OCI-LY1 (cell line): ENCODE results near the gene ZSWIM1.

Experiments used
- H2AFZ ChIP-seq: fragments of 200-600 bp; sonication (generic), shearing (Covaris generic); 2 replicates; pipeline ENCODE4 v1.6.0; 2014; ENCODE audit warnings: antibody characterized with exemption, mild to moderate bottlenecking, low read length
- H3F3A ChIP-seq: fragments of 200-600 bp; sonication (generic), shearing (Covaris generic); 2 replicates; pipeline ENCODE4 v1.6.0; 2014; ENCODE audit warnings: mild to moderate bottlenecking, antibody characterized with exemption, low read length, moderate library complexity; ENCODE audit not compliant: insufficient read depth
- H3K27ac ChIP-seq: fragments of 200-600 bp; sonication (generic); 2 replicates; pipeline ENCODE4 v1.5.1; 2014; ENCODE audit warnings: low read length, mixed run types, mild to moderate bottlenecking, low read depth; ENCODE audit not compliant: poor library complexity, severe bottlenecking
- H3K27me3 ChIP-seq: fragments of 200-600 bp; sonication (generic); 2 replicates; pipeline ENCODE4 v1.6.0; 2014; ENCODE audit warnings: antibody characterized with exemption, mild to moderate bottlenecking, low read length, moderate library complexity; ENCODE audit not compliant: insufficient read depth
- H3K36me3 ChIP-seq: fragments of 200-600 bp; sonication (generic); 2 replicates; pipeline ENCODE4 v1.6.1; 2014; ENCODE audit warnings: mild to moderate bottlenecking, antibody characterized with exemption, low read length, moderate library complexity, mixed read lengths; ENCODE audit not compliant: insufficient read depth
- H3K4me1 ChIP-seq: fragments of 200-600 bp; sonication (generic); 2 replicates; pipeline ENCODE4 v1.5.1; 2014; ENCODE audit warnings: mild to moderate bottlenecking, low read length, moderate library complexity; ENCODE audit not compliant: insufficient read depth, severe bottlenecking
- H3K4me2 ChIP-seq: fragments of 200-600 bp; sonication (generic), shearing (Covaris generic); 2 replicates; pipeline ENCODE4 v1.6.1; 2014; ENCODE audit warnings: low read length
- H3K4me3 ChIP-seq: fragments of 200-600 bp; sonication (generic); 2 replicates; pipeline ENCODE4 v1.5.1; 2014; ENCODE audit warnings: low read length, low read depth, mild to moderate bottlenecking, mixed read lengths; ENCODE audit not compliant: poor library complexity, severe bottlenecking
- H3K79me2 ChIP-seq: fragments of 200-600 bp; shearing (Covaris generic); 2 replicates; pipeline ENCODE4 v1.6.1; 2016; ENCODE audit warnings: mixed run types, low read length, mixed read lengths; ENCODE audit not compliant: insufficient read depth
- H3K9ac ChIP-seq: fragments of 200-600 bp; sonication (generic), shearing (Covaris generic); 2 replicates; pipeline ENCODE4 v1.6.1; 2014; ENCODE audit warnings: mild to moderate bottlenecking, low read length, mixed read lengths
- H3K9me2 ChIP-seq: fragments of 200-600 bp; sonication (generic), shearing (Covaris generic); 2 replicates; pipeline ENCODE4 v1.6.1; 2014; ENCODE audit warnings: low read depth, mild to moderate bottlenecking, low read length, mixed read lengths
- H3K9me3 ChIP-seq: fragments of 200-600 bp; shearing (Covaris generic); 2 replicates; pipeline ENCODE4 v1.6.1; 2014; ENCODE audit warnings: low read length, mixed read lengths
- H4K20me1 ChIP-seq: fragments of 200-600 bp; sonication (generic), shearing (Covaris generic); 2 replicates; pipeline ENCODE4 v1.6.0; 2016; ENCODE audit warnings: mild to moderate bottlenecking, low read length; ENCODE audit not compliant: insufficient read depth
- CTCF ChIP-seq: fragments of 200-600 bp; sonication (generic), shearing (Covaris generic); IDR thresholded peaks from 2 replicates; pipeline ENCODE4 v1.5.1; 2017; ENCODE audit warnings: mild to moderate bottlenecking, antibody characterized with exemption, low read length, moderate library complexity, mixed read lengths
- EZH2 ChIP-seq: fragments of 200-600 bp; sonication (generic), shearing (Covaris generic); IDR thresholded peaks from 2 replicates; pipeline ENCODE4 v1.8.0; 2017; ENCODE audit warnings: borderline replicate concordance, mixed run types, mild to moderate bottlenecking, antibody characterized with exemption, low read length, moderate library complexity, mixed read lengths

ZSWIM1 gene

GRCh38 chr20:45893831-45894230 is 12.8 kb downstream of the ZSWIM1 start:
- H3K4me1 ChIP-seq, result peaks cover 30% of the 10 kb centered on the region
- no peak overlapping the region for H2AFZ ChIP-seq

GRCh38 chr20:45894797-45895196 is 13.8 kb downstream of the ZSWIM1 start:
- no peaks in the 10 kb centered on the region for H3K79me2 ChIP-seq
- H3K9ac ChIP-seq, result no peak overlapping the region
- no peak overlapping the region for H3K27ac ChIP-seq
- H3K4me1 ChIP-seq, result peaks cover 29% of the 10 kb centered on the region
- H3K36me3 ChIP-seq, result peaks cover 23% of the 10 kb centered on the region; the same call in 1 of the 2 replicates
- no peaks in the 10 kb centered on the region for H4K20me1 ChIP-seq
- H3K27me3 ChIP-seq, result no peaks in the 10 kb centered on the region
- no peak overlapping the region for H3K4me3 ChIP-seq
- H3K4me2 ChIP-seq, result no peak overlapping the region
- no peak for TF ChIP-seq CTCF
- TF ChIP-seq EZH2, result no peak
- H3K9me3 ChIP-seq, result no peaks in the 10 kb centered on the region
- H3K9me2 ChIP-seq, result no peaks in the 10 kb centered on the region
- H2AFZ ChIP-seq, result no peak overlapping the region
- no peaks in the 10 kb centered on the region for H3F3A ChIP-seq

More at GRCh38 chr20:45893831-45894230, 12.8 kb downstream of the ZSWIM1 start:
- TF ChIP-seq EZH2 (no peak), CTCF (no peak)
- H3K27ac ChIP-seq, result no peak overlapping the region
- no peaks in the 10 kb centered on the region for H3K79me2 ChIP-seq
- peaks cover 19% of the 10 kb centered on the region; the same call in 1 of the 2 replicates for H3K36me3 ChIP-seq
- H3K9me2 ChIP-seq, result no peaks in the 10 kb centered on the region
- H3K4me2 ChIP-seq, result no peak overlapping the region
- no peaks in the 10 kb centered on the region for H4K20me1 ChIP-seq
- H3F3A ChIP-seq, result no peaks in the 10 kb centered on the region; the same call in 1 of the 2 replicates
- no peaks in the 10 kb centered on the region for H3K27me3 ChIP-seq
- H3K9ac ChIP-seq, result no peak overlapping the region
- no peak overlapping the region for H3K4me3 ChIP-seq
- H3K9me3 ChIP-seq, result no peaks in the 10 kb centered on the region

GRCh38 chr20:45896641-45897161 is 15.7 kb downstream of the ZSWIM1 start:
- no peaks in the 10 kb centered on the region for H3K27me3 ChIP-seq
- H2AFZ ChIP-seq, result no peak overlapping the region
- H3F3A ChIP-seq, result no peaks in the 10 kb centered on the region
- no peaks in the 10 kb centered on the region for H4K20me1 ChIP-seq
- no peak overlapping the region for H3K4me3 ChIP-seq
- H3K4me1 ChIP-seq, result peaks cover 14% of the 10 kb centered on the region
- no peaks in the 10 kb centered on the region for H3K79me2 ChIP-seq
- no peaks in the 10 kb centered on the region for H3K9me2 ChIP-seq
- H3K27ac ChIP-seq, result no peak overlapping the region
- TF ChIP-seq EZH2, result no peak
- no peak for TF ChIP-seq CTCF
- no peak overlapping the region for H3K9ac ChIP-seq
- H3K4me2 ChIP-seq, result no peak overlapping the region
- peaks cover 23% of the 10 kb centered on the region; the same call in 1 of the 2 replicates for H3K36me3 ChIP-seq
- H3K9me3 ChIP-seq, result no peaks in the 10 kb centered on the region
